RKO (cell line): ENCODE measurements around the gene KLK6.
A peak's percentile ranks its signal among the peaks of the same experiment; 100 is the strongest.
"Not testable (repeated sequence)": the region's sequence is repeated elsewhere in the genome, so short reads cannot be mapped to it uniquely, and the experiment has no call there.

Source experiments
- DNase-seq: peaks from one replicate; pipeline ENCODE4 v3.0.0-alpha.2; 2016; ENCODE audit warnings: low spot score

Gene KLK6

GRCh38 chr19:50992666-50993035 is 23.3 kb upstream of the KLK6 start:
- no peak for DNase-seq

- not testable (repeated sequence) for DNase-seq
These were observed 15.0 kb upstream of the KLK6 start for GRCh38 chr19:50984416-50984815.

GRCh38 chr19:50983625-50984292 is 14.4 kb upstream of the KLK6 start, which contains the start of gene KLK7:
TSS of gene KLK7 (minus strand) at chr19:50983917. CDS start at chr19:50982399, 1,518 bp downstream.
- DNase-seq = no peak

- no peak for DNase-seq
These were observed 12.8 kb upstream of the KLK6 start for GRCh38 chr19:50982186-50982585.

- DNase-seq = no peak
These were observed 12.3 kb upstream of the KLK6 start for GRCh38 chr19:50981587-50982146.

GRCh38 chr19:50980208-50980607 is 10.8 kb upstream of the KLK6 start:
- DNase-seq = no peak

- no peak for DNase-seq
These were observed 10.4 kb upstream of the KLK6 start for GRCh38 chr19:50979758-50980157.

- DNase-seq = no peak
These were observed 9.5 kb upstream of the KLK6 start for GRCh38 chr19:50978772-50979390.

- DNase-seq = no peak
These were observed 8.2 kb upstream of the KLK6 start for GRCh38 chr19:50977626-50978025.

GRCh38 chr19:50975766-50976165 is 6.4 kb upstream of the KLK6 start:
- peak; percentile 14 for DNase-seq

GRCh38 chr19:50974702-50975556 is 5.5 kb upstream of the KLK6 start:
- no peak for DNase-seq

- no peak for DNase-seq
These were observed 3.5 kb upstream of the KLK6 start for GRCh38 chr19:50972795-50973376.

GRCh38 chr19:50969810-50970209 is 419 bp upstream of the KLK6 start:
- DNase-seq = not testable (repeated sequence)

GRCh38 chr19:50968716-50969412 is 527 bp downstream of the KLK6 start:
- no peak for DNase-seq

- DNase-seq = no peak
These were observed 1.3 kb downstream of the KLK6 start for GRCh38 chr19:50967929-50968715.

GRCh38 chr19:50964266-50964665 is 5.1 kb downstream of the KLK6 start:
- no peak for DNase-seq

- DNase-seq = no peak
These were observed 6.0 kb downstream of the KLK6 start for GRCh38 chr19:50963381-50963780.

- no peak for DNase-seq
These were observed 7.1 kb downstream of the KLK6 start for GRCh38 chr19:50962245-50962644.

- peak; percentile 29 for DNase-seq
These were observed 9.5 kb downstream of the KLK6 start for GRCh38 chr19:50959731-50960500.

GRCh38 chr19:50957587-50957986 is 11.8 kb downstream of the KLK6 start:
- no peak for DNase-seq
